ENCODE data around the gene PLXND1.

DNA sequence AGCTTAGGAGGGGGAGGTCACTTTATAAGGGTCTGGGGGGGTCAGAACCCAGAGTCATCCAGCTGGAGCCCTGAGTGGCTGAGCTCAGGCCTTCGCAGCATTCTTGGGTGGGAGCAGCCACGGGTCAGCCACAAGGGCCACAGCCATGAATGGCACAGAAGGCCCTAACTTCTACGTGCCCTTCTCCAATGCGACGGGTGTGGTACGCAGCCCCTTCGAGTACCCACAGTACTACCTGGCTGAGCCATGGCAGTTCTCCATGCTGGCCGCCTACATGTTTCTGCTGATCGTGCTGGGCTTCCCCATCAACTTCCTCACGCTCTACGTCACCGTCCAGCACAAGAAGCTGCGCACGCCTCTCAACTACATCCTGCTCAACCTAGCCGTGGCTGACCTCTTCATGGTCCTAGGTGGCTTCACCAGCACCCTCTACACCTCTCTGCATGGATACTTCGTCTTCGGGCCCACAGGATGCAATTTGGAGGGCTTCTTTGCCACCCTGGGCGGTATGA is 77.8 kb downstream of the PLXND1 start, which contains the start of gene RHO:
- TF ChIP-seq, protein P1, sequence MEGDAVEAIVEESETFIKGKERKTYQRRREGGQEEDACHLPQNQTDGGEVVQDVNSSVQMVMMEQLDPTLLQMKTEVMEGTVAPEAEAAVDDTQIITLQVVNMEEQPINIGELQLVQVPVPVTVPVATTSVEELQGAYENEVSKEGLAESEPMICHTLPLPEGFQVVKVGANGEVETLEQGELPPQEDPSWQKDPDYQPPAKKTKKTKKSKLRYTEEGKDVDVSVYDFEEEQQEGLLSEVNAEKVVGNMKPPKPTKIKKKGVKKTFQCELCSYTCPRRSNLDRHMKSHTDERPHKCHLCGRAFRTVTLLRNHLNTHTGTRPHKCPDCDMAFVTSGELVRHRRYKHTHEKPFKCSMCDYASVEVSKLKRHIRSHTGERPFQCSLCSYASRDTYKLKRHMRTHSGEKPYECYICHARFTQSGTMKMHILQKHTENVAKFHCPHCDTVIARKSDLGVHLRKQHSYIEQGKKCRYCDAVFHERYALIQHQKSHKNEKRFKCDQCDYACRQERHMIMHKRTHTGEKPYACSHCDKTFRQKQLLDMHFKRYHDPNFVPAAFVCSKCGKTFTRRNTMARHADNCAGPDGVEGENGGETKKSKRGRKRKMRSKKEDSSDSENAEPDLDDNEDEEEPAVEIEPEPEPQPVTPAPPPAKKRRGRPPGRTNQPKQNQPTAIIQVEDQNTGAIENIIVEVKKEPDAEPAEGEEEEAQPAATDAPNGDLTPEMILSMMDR (IDR thresholded peaks at IDR 0.05; ENCODE audit: poor library complexity, severe bottlenecking), result no peak
- TF ChIP-seq EP300 (conservative IDR thresholded peaks at IDR 0.05; ENCODE audit: poor library complexity, severe bottlenecking), result no peak
- no peak for TF ChIP-seq EZH2 (IDR thresholded peaks at IDR 0.05; ENCODE audit: borderline replicate concordance, insufficient read depth, low read length, poor library complexity, severe bottlenecking)
- TF ChIP-seq, protein P2, sequence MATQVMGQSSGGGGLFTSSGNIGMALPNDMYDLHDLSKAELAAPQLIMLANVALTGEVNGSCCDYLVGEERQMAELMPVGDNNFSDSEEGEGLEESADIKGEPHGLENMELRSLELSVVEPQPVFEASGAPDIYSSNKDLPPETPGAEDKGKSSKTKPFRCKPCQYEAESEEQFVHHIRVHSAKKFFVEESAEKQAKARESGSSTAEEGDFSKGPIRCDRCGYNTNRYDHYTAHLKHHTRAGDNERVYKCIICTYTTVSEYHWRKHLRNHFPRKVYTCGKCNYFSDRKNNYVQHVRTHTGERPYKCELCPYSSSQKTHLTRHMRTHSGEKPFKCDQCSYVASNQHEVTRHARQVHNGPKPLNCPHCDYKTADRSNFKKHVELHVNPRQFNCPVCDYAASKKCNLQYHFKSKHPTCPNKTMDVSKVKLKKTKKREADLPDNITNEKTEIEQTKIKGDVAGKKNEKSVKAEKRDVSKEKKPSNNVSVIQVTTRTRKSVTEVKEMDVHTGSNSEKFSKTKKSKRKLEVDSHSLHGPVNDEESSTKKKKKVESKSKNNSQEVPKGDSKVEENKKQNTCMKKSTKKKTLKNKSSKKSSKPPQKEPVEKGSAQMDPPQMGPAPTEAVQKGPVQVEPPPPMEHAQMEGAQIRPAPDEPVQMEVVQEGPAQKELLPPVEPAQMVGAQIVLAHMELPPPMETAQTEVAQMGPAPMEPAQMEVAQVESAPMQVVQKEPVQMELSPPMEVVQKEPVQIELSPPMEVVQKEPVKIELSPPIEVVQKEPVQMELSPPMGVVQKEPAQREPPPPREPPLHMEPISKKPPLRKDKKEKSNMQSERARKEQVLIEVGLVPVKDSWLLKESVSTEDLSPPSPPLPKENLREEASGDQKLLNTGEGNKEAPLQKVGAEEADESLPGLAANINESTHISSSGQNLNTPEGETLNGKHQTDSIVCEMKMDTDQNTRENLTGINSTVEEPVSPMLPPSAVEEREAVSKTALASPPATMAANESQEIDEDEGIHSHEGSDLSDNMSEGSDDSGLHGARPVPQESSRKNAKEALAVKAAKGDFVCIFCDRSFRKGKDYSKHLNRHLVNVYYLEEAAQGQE (IDR thresholded peaks at IDR 0.05; ENCODE audit: borderline replicate concordance), result no peak
- TF ChIP-seq RAD21 (conservative IDR thresholded peaks at IDR 0.05), result no peak
- TF ChIP-seq TAF1 (IDR thresholded peaks at IDR 0.05; ENCODE audit: low read depth), result no peak
